Measurements from ENCODE around the gene DPM3.
"Not testable (repeated sequence)": the region's sequence is repeated elsewhere in the genome, so short reads cannot be mapped to it uniquely, and the experiment has no call there.

DPM3 gene

DNA sequence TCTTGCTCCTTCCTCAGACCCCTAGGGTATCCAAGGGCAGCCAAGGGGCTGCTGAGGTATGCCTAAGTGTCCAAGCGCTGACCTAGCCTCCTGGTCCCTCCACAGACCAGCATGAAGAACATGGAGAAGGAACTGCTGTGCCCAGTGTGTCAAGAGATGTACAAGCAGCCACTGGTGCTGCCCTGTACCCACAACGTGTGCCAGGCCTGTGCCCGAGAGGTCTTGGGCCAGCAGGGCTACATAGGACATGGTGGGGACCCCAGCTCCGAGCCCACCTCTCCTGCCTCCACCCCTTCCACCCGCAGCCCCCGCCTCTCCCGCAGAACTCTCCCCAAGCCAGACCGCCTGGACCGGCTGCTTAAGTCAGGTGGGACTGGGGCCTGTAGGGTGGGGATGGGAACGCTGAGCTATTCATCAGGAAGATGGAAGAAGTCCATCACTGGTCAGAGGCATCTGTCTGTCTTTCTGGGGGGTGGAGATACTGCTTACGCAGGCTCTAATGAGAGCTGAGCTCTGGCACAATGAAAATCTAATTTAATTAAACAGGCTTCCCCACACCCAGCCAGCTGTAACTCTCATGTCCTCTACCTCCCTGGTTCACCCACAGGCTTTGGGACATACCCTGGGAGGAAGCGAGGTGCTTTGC, 35.1 kb upstream of the DPM3 start:
- ATAC-seq: no peak

DNA sequence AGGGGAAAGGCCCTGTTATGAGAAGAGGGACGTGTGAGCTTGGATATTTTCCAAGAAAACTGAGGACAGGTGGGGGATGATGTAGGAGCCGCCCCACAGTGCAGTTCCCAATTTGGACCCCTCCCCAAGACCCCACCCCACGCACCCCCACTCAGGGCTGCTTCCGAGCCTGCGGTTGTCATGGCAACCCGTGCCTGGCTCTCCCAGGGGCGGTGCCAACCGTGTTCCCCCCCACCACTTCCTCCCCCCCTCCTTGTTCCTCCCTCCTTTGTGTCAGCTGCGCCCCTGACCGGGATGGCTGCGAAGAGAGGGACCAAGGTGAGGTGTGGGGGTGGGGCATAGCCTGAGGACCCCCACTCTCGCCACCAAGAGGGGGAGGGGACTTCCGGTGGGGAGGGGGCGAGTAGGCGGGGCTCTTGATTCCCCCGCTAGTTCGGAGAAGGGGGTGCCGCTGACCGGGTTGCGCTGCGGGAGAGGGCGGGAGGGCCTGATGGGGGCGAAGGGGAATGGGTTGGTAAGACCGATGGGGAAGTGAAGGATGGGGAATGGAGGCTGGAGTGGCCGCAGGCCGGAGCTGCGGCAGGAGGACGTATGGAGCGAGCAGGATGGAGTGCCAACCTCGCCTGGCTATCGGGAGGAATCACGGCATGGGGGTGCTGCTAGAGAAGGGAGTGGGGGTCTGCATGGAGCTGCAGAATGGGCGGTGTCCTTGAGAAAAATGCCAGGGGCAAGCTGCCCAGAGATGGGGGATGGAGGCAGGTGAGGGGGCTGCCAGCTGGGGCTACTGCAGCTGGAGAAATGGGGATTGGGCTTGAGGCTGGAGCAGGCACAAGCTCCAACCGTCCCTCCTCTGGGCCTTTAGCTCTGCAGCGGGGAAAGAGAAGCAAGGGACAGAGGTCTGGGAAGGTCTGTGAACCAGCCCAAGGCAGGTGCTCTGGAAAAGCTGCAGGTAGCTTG, 34.3 kb upstream of the DPM3 start:
- no peak for ATAC-seq

DNA sequence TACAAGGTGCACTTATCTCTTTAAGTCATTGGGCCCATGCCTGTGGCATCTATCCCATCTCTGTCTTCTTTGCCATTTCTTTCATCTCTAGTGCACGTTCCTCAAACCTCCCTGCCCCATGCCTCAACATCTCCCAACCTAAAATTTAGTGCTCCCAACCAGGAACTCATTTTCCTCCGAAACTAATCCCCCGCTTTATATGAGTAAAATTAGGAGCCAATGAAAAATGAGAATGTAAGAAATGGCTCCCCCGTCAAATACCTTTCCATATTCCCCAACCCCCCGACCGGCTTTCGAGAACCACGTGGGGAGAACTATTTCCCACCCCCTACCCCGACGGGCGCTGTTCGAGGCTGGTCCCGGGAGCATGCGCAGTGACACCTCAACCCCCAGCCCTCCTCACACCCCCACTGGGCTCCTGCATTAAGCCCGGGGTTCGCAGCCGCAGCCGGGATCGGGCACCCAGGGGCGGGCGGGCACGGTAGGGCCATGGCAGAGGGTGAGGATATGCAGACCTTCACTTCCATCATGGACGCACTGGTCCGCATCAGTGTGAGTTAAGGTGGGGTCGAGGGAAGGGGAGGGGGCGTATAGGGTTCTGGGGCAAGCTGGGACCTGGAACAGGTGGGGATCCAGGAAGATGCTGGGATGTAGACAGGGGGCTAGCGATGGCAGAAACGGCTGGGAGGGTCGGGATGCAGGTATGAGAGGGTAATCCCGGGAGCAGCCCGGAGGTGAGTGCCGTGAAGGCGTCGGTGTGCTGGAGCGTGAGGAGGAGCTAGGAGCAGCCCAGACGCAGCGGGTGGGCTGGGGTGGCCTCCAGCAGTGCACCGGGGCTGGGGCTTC, 33.4 kb upstream of the DPM3 start, which contains the start of gene TRIM46:
Gene TRIM46, plus strand, starts transcription at position 372 of the 846 bp plus-strand sequence. Its CDS starts 118 bp downstream, at position 490.
- peak; percentile 33 to 36 for ATAC-seq

DNA sequence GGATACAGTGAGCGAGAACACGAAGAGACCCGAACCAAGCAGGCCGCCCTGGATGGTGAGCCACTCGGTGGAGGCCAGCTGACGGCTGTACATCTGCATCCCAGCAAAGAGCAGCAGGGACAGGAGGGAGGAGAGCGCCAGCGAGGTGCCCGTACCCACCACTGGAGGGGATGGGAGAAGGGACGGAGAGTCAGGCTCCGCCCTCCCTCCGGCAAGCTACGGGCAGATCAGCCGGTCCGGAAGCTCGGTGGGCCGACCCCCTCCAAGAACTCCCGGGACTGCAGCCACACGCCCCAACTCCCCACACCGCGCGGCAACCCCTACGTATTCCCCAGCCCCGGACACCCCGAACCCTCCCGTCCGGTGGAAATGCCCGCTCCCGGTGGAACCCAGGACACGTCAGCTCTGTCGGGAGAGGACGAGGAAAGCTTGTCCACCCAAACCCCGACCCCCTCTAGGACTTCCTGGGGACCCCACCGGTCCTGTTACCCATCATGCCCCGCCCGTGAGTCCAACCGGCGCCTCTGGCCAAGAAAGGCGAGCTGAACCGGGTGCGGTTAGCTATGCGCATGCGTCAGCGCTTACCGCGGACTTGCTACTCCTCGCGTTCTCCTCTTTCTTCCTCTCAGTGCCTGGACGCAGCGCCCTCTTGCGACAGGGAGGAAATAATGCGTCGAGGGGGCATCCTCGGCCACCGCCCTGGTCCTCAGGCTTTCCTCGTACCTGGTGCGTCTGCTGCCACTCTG, 32.6 kb upstream of the DPM3 start, which contains the start of gene KRTCAP2:
Gene KRTCAP2, minus strand, starts transcription at position 573 of the 746 bp plus-strand sequence. Its CDS starts 80 bp downstream, at position 493.
- ATAC-seq: peak; percentile 85 to 88

DNA sequence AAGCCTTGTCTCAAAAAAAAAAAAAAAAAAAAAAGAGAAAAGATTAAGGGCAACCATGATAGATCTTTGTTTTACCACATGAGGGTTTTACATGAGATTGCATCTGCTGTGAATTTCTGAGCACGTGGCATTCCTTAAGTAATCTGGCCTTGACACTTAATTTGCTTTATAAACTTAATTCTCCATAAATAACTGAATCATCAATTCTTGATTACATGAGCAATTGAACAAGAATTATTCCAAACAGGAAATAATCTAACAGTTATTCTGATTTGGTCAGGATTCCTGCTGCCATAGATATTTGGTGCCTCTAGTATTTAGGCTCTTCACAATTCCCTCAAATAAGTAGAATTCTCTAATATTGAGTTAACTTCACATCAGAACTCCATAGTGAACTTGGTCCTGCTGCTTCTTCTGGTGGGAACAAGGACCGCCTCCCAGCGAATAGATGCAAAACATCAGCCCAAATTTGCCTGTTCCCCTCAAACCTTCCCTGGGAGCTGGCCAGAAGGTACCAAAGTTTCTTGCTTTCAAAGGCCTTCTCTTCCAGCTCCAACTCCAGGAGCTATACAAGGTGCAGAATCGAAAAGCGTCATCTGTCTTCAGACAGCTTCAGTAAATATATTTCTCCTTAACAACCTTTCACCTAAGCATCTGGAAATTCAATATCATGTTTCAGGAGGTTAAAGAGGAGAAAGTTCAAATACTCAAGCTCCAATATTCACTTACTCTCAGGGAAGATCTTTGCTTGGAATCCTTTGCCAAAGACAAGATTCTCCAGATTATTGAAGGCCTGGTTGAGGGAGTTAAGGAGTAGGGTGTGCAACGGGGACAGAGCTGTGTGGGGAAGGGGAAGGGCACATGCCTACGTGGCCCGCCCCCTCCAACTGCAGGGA, 31.8 kb upstream of the DPM3 start:
- ATAC-seq: peak; percentile 22 to 34

DNA sequence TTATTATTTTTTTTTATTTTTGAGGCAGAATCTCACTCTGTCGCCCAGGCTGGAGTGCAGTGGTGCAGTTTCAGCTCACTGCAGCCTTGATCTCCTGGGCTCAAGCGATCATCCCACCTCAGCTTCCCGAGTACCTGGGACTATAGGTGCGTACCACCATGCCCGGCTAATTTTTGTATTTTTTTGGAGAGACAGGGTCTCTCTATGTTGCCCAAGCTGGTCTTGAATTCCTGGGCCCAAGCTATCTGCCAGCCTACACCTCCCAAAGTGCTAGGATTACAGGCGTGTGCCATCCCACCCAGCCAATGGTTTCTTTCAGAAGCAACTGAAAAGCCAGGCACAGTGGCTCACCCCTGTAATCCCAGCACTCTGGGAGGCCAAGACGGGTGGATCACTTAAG, 30.5 kb upstream of the DPM3 start:
- ATAC-seq: no peak

DNA sequence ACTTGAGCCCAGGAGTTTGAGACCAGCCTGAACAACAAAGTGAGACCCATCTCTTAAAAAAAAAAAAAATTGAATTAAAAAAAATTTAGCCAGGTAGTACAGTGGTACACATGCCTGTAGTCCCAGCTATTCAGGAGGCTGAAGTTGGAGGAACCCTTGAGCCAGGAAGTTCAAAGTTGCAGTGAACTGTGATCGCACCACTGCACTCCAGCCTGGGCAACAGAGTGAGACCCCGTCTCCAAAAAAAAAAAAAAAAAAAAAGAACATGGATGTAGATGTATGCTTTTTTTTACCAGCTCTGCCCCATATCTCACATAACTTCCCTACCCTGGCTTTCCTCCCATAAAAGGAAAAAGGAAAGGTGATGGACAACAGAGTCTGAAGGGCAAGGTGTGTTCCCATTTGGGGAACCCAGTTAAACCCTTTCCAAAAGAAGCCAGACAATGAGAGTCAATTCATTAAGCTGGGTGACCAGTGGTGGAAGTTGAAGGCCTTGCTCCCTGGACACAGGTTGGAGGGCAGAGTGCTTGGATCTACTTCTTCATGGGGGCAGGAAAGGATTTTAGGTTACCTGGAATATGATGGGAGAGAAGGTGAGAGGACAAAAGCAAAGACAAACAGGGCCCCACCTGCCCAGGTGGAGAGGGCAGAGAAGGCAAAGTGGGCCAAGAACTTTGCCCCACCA, 29.9 kb upstream of the DPM3 start:
- ATAC-seq: no peak

DNA sequence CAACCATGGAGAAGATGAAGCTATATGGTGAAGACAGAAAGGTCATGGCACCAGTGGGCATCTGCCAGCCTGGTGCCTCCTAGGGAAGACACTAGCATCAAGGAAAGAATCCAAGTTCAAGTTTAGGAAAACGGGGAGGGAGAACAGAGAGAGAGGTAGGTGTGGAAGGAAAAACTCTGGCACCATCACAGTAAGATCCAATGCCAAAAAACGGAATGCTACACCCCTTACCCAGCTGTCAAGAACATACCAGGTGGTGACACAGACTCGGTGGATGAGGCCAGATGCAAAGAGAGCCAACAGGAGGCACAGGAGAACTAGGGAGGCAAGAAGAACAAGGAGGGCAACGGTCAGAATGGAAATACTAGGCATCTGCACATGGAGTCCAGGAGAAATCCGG, 29.2 kb upstream of the DPM3 start:
- no peak for ATAC-seq

DNA sequence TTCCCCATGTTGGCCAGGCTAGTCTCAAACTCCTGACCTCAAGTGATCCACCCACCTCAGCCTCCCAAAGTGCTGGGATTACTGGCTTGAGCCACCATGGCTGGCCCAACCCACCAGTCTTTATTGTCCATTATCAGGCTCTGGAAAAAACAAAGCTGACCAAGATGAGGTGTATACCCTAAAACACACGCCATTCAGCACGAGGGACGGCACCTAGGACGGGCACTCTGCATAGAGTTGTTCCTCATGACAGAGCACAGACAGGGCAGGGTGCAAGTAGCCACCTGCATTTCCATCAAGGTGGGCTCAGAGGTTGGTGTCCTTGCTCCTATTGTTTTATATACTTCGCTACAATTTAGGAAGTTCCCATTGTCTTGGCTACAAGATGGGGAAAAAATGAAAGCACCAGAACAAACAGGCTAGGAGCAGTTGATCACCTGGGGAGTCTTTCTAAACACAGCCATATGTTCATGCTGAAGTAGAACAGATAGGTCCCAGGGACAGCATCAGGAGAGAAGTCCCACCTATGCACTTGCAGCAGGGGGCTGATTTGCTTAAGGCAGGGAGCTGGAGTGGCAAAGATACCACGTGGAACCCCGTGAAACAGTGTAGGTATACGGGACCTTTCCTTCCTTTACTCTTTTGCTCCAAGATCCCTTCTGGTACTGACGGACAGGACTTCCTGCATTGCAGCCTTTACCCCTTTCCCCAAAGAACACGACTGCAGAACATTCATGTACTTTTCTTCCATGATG, 28.3 kb upstream of the DPM3 start:
- ATAC-seq: no peak

DNA sequence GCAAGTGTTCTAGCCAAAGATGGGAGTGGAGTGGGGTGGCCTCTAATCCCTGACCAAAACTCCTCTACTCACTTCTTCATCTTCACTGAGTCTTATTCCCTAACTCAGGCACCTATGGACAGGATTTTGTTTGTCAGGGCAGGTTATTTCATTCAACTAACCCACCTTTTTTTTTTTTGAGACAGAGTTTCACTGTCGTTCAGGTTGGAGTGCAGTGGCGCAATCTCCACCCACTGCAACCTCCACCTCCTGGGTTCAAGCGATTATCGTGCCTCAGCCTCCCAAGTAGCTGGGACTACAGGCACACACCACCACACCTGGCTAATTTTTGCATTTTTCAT, 27.7 kb upstream of the DPM3 start:
- ATAC-seq: not testable (repeated sequence)

DNA sequence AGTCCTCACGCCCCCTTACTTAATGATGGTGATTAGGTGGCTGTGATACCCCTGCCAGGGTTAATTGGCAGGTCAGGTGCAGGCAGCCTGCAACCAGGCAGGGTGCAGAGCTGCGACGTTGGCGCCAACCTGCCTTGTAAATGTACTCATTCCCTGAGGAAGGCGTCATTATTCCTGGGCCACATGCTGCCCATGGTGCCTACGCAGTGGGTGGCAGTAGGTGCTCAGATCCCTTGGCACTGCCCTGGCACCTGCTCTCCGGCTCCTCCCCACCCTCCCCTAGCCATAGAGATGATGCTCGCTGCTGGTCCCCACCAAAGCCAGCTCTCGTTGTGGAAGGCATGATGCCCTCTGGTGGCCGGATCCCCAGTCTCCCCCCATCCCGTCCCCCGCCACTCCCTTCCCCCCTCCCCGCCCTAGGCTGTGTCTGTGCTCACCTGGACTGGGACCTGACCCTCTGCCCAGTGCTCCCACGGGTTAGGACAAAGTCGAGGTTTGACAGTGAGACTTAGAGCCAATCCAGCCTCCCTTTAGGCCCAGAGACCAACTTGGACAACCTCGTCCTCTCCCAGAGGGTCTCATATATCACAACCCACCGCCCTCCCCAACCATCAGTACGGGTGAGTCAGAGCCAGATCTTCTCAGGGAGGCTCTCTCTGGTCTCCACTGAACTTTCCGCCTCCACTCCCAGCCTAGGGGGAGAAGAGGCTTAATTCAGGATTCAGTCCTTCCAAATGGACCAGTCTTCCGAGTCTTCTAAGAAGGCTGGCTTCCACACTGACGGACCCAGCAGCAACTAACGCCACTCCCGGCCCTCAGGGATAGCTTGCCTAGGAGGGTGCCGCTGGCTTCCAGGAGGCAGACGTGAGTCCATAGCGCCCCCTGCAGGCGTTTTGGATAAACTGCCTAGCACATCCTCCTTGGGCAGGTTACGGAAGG, 27.1 kb upstream of the DPM3 start:
- peak; percentile 72 to 79 for ATAC-seq

DNA sequence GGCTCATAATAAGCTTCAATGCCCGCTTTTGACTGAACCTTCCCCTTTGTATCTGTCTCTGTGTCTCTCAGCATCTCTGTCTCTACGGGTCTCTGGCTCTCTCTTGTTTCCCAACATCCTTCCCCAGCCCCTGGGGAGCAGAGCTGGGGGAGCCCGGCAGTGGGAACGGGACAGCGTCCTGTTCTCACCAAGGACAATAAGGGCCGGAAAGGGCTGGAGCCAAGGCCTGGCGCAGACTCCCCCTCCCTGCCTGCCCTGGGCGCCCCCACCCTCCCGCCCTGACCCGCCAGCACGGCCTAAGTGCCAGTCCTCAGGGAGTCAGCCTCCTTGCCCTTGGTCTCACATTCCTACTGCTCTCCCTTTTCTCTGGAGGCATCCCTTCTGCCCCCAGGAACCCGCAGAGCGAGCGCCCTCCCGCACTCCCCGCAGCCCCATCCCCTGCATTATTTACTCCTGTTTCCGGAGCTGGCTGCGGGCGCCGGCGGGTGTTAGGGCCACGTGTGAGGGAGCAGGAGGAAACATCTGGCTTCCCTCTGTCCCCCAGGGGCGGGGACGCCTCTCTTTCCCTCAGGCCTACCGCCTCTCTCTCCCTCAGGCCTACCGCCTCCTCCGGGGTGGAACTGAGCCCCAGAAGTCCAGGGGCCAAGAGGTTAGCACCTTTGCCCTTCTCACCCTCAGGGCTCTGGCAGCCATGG, 26.3 kb upstream of the DPM3 start:
- no peak for ATAC-seq

DNA sequence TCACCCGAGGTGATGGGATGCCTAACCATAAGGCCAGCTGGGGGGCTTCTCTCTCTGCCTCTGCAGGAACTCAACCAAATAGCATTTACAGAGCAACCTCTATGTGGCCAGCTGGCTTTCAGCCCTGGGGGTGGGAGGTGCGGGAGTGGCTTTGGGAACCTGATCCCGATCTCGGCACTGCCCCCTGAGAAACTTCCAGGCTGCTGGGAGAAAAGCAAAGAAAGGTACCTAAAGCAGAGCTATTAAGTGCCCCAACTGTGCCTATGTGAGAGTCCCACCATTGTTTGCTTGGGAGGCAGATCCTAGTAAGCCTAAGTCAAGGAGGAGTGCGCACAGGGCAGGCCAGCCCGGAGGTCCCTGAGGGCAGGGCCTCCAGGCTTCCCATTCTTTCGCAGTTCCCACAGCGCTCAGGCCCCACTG, 25.7 kb upstream of the DPM3 start:
- no peak for ATAC-seq

DNA sequence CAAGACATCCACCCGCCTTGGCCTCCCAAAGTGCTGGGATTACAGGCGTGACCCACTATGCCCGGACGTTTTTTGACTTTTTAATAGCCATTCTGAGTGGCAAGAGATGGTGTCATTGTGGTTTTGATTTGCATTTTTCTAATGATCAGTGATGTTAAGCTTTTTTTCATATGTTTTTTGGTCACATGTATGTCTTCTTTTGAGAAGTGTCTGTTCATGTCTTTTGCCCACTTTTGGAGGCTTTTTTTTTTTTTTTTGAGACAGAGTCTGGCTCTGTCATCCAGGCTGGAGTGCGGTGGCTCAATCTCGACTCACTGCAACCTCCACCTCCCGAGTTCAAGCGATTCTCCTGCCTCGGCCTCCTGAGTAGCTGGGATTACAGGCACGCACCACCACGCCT, 24.3 kb upstream of the DPM3 start:
- not testable (repeated sequence) for ATAC-seq

DNA sequence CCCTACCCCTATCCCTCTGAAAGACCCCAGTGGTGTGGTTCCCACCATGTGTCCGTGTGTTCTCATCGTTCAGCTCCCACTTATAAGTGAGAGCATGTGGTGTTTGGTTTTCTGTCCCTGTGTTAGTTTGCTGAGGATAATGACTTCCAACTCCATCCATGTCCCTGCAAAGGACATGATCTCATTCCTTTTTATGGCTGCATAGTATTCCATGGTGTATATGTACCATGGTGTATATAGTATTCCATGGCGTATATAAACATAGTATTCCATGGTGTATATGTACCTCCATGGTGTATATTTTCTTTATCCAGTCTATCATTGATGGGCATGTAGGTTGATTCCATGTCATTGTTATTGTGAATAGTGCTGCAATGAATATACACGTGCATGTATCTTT, 23.5 kb upstream of the DPM3 start:
- not testable (repeated sequence) for ATAC-seq

DNA sequence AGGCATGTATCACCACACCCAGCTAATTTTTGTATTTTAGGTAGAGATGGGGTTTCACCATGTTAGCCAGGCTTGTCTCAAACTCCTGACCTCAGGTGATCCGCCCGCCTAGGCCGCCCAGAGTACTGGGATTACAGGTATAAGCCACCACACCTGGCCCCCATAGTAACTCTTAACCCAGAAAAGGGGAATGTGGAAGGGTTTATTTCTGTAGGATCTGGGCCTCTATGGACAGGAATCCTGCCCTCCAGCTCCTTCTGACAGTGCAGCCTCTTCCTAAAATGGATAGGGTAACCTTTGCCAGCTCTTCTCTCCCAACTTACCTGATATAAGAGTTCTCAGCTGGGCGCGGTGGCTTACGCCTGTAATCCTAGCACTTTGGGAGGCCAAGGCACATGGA, 22.3 kb upstream of the DPM3 start:
- not testable (repeated sequence) for ATAC-seq

DNA sequence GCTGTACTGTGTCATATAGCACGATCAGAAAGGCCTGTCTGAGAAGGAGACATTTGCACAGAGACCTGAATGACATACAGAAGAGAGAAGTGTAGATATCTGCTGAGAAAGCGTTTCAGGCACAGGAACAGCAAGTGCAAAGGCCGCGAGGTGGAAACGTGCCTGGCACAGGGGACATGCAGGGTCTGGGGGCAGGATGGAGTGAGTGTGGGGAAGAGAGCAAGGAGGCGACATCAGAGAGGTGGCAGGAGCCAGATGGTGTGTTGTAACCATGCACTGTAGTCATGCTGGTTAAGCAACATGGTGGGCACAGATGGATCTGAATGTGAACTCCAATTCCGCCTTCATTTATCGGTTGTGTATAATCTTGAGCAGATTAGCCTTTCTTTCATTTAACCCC, 19.8 kb upstream of the DPM3 start:
- no peak for ATAC-seq

DNA sequence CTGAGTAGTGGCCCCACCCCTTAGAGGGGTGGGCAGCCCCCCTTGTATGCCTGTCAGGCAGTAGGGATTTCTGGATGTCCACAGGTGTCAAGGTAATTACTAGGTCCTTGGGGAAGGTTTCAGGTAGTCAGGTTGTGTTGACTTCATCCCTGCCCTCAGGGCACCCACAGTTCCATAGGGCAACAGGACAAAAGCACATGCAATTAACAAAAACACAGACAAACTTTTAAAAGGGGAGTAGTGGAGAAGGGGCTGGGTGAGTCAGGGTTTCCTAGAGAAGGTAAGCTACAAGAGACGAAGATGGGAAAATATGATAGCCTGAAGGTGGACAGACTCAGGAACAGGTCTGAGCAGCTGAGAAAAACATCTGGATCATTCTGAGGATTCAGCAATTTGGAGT, 18.7 kb upstream of the DPM3 start:
- no peak for ATAC-seq

Data from activated CD4-positive, CD25-positive, alpha-beta regulatory T cell treated with anti-CD3 and anti-CD28 coated beads, Interleukin-2, amount 50 U/mL, for 24 hours (primary cell).